ENCODE results near the gene WBP4. TPM values are rescaled to one million over a fixed set of nuclear protein-coding genes. Genes with fewer than 3 reads are reported as not detected.

Gene WBP4
- total RNA-seq, 1 experiment from 2014 or later = 10.0 TPM

DNA sequence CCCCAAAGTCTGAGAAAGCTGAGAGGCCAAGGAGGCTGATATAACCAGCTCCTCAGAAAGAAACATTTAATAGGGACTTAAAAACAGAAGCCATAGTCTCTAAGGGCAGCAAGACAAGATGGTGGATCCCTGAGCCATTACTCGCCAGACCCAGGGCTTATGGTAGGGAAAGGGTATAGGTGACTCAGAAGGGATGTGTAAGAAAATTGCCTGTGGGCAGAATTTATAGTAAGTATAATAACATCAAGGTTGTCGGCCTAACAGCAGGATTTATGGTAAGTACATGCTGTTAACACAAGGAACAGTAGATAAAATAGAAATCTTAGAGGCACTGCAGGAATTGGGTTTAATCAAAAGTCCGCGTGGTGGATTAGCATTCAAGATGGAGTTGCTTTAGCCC, 56.6 kb downstream of the WBP4 start:
- TF ChIP-seq SIN3A (IDR thresholded peaks at IDR 0.05; ENCODE audit: borderline replicate concordance, insufficient read depth, low read depth, low read length) (no peak), TCF7L2 (IDR thresholded peaks at IDR 0.05; ENCODE audit: low read depth, low read length) (no peak), POLR2AphosphoS5 (IDR thresholded peaks at IDR 0.05; ENCODE audit: low read depth, low read length) (no peak)
- TF ChIP-seq, protein P1, sequence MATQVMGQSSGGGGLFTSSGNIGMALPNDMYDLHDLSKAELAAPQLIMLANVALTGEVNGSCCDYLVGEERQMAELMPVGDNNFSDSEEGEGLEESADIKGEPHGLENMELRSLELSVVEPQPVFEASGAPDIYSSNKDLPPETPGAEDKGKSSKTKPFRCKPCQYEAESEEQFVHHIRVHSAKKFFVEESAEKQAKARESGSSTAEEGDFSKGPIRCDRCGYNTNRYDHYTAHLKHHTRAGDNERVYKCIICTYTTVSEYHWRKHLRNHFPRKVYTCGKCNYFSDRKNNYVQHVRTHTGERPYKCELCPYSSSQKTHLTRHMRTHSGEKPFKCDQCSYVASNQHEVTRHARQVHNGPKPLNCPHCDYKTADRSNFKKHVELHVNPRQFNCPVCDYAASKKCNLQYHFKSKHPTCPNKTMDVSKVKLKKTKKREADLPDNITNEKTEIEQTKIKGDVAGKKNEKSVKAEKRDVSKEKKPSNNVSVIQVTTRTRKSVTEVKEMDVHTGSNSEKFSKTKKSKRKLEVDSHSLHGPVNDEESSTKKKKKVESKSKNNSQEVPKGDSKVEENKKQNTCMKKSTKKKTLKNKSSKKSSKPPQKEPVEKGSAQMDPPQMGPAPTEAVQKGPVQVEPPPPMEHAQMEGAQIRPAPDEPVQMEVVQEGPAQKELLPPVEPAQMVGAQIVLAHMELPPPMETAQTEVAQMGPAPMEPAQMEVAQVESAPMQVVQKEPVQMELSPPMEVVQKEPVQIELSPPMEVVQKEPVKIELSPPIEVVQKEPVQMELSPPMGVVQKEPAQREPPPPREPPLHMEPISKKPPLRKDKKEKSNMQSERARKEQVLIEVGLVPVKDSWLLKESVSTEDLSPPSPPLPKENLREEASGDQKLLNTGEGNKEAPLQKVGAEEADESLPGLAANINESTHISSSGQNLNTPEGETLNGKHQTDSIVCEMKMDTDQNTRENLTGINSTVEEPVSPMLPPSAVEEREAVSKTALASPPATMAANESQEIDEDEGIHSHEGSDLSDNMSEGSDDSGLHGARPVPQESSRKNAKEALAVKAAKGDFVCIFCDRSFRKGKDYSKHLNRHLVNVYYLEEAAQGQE (IDR thresholded peaks at IDR 0.05; ENCODE audit: insufficient read depth in 1 of 2, low read depth in 2 of 2, low read length in 1 of 2) = no peak
- TF ChIP-seq, protein P2, sequence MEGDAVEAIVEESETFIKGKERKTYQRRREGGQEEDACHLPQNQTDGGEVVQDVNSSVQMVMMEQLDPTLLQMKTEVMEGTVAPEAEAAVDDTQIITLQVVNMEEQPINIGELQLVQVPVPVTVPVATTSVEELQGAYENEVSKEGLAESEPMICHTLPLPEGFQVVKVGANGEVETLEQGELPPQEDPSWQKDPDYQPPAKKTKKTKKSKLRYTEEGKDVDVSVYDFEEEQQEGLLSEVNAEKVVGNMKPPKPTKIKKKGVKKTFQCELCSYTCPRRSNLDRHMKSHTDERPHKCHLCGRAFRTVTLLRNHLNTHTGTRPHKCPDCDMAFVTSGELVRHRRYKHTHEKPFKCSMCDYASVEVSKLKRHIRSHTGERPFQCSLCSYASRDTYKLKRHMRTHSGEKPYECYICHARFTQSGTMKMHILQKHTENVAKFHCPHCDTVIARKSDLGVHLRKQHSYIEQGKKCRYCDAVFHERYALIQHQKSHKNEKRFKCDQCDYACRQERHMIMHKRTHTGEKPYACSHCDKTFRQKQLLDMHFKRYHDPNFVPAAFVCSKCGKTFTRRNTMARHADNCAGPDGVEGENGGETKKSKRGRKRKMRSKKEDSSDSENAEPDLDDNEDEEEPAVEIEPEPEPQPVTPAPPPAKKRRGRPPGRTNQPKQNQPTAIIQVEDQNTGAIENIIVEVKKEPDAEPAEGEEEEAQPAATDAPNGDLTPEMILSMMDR (IDR thresholded peaks at IDR 0.05) = no peak
- BruUV-seq (replicated peaks) = no TSS peak
- DNase-seq (ENCODE audit: low read depth, low spot score) = no peak
- Histone ChIP-seq H3K27me3 (ENCODE audit: control insufficient read depth, insufficient read depth, low read length) (no peaks in the 10 kb centered on the region), H3K36me3 (ENCODE audit: control insufficient read depth, insufficient read depth, low read length) (no peaks in the 10 kb centered on the region), H3K9me3 (ENCODE audit: control insufficient read depth, insufficient read depth, low read depth, low read length) (no peaks in the 10 kb centered on the region), H3K27ac (ENCODE audit: low read length) (no peak overlapping the region), H3K4me3 (ENCODE audit: low read depth in 2 of 2, low read length in 2 of 2) (no peak overlapping the region), H3K4me1 (ENCODE audit: control insufficient read depth, insufficient read depth, low read length) (no peaks in the 10 kb centered on the region)
- intact Hi-C loops (cut with micrococcal nuclease; ENCODE audit: unreplicated experiment) = no loop called here
- in situ Hi-C loops (cut with HindIII; ENCODE audit: low pct_unique_long_range_greater_than_20kb, low sequenced_read_pairs) = no loop called here
- CTCF ChIA-PET = no interaction called here
- ATAC-seq = no peak
- POLR2A ChIA-PET = no interaction called here

DNA sequence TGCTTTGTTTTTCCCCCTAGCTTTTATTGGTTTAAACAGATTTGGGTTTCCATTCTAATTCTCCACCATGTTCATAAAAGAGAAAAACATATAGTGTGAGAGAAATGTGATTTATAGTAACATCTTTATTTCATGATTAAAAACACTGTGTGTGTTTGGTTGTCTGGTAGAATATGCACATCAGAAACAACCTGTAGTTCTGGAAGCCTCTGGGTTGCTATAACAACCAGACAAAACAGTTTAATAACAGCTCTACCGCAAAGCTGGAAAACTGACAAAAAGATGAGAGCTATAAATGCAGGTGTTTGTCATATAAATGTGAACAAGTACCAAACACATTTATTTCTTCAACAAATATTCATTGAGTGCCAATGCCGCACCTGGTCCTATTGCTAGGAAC, 61.5 kb downstream of the WBP4 start:
- no TSS peak for BruUV-seq (replicated peaks)
- CTCF ChIA-PET = no interaction called here
- no peaks in the 10 kb centered on the region for H3K36me3 ChIP-seq (ENCODE audit: control insufficient read depth, insufficient read depth, low read length)
- no peaks in the 10 kb centered on the region for H3K4me1 ChIP-seq (ENCODE audit: control insufficient read depth, insufficient read depth, low read length)
- H3K27me3 ChIP-seq (ENCODE audit: control insufficient read depth, insufficient read depth, low read length) = no peaks in the 10 kb centered on the region
- intact Hi-C loops (cut with micrococcal nuclease; ENCODE audit: unreplicated experiment) (no loop called here), in situ Hi-C loops (cut with HindIII; ENCODE audit: low pct_unique_long_range_greater_than_20kb, low sequenced_read_pairs) (no loop called here)
- H3K27ac ChIP-seq (ENCODE audit: low read length) = no peak overlapping the region
- DNase-seq (ENCODE audit: low read depth, low spot score) (no peak), ATAC-seq (no peak)
- TF ChIP-seq, protein P1 (IDR thresholded peaks at IDR 0.05; ENCODE audit: insufficient read depth in 1 of 2, low read depth in 2 of 2, low read length in 1 of 2) = no peak
- TF ChIP-seq TCF7L2 (IDR thresholded peaks at IDR 0.05; ENCODE audit: low read depth, low read length) = no peak
- POLR2A ChIA-PET = no interaction called here
- H3K9me3 ChIP-seq (ENCODE audit: control insufficient read depth, insufficient read depth, low read depth, low read length) = no peaks in the 10 kb centered on the region
- no peak overlapping the region for H3K4me3 ChIP-seq (ENCODE audit: low read depth in 2 of 2, low read length in 2 of 2)

Data from Panc1 (cell line).